ENCODE measurements around the gene SH3BP2. TPM values are rescaled to one million over a fixed set of nuclear protein-coding genes. Genes with fewer than 3 reads are reported as not detected.

SH3BP2 gene
- total RNA-seq, 2 experiments from 2014 or later = 10.9 to 31.6 TPM

- Histone ChIP-seq H3K27ac (ENCODE audit: low read depth, low read length, poor library complexity, severe bottlenecking) (no peak overlapping the region), H3K9me2 (ENCODE audit: insufficient read depth, low read length) (no peaks in the 10 kb centered on the region), H2AFZ (ENCODE audit: low read length) (no peak overlapping the region), H3K79me2 (ENCODE audit: insufficient read depth, low read depth, low read length) (no peaks in the 10 kb centered on the region), H3K4me3 (ENCODE audit: low read depth, low read length, poor library complexity, severe bottlenecking) (no peak overlapping the region), H3K4me1 (ENCODE audit: insufficient read depth, low read length, poor library complexity, severe bottlenecking) (peaks cover 10% of the 10 kb centered on the region), H3K9me3 (ENCODE audit: low read length) (no peaks in the 10 kb centered on the region), H4K20me1 (ENCODE audit: insufficient read depth, low read length) (no peaks in the 10 kb centered on the region), H3K36me3 (ENCODE audit: insufficient read depth, low read length) (no peaks in the 10 kb centered on the region), H3K4me2 (ENCODE audit: low read length) (no peak overlapping the region)
- POLR2A ChIA-PET = no interaction called here
- intact Hi-C loops (cut with micrococcal nuclease; ENCODE audit: unreplicated experiment) = no loop called here
- TF ChIP-seq, protein P1, sequence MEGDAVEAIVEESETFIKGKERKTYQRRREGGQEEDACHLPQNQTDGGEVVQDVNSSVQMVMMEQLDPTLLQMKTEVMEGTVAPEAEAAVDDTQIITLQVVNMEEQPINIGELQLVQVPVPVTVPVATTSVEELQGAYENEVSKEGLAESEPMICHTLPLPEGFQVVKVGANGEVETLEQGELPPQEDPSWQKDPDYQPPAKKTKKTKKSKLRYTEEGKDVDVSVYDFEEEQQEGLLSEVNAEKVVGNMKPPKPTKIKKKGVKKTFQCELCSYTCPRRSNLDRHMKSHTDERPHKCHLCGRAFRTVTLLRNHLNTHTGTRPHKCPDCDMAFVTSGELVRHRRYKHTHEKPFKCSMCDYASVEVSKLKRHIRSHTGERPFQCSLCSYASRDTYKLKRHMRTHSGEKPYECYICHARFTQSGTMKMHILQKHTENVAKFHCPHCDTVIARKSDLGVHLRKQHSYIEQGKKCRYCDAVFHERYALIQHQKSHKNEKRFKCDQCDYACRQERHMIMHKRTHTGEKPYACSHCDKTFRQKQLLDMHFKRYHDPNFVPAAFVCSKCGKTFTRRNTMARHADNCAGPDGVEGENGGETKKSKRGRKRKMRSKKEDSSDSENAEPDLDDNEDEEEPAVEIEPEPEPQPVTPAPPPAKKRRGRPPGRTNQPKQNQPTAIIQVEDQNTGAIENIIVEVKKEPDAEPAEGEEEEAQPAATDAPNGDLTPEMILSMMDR (conservative IDR thresholded peaks at IDR 0.05; ENCODE audit: low read length) = no peak
- TF ChIP-seq EZH2phosphoT487 (IDR thresholded peaks at IDR 0.05; ENCODE audit: borderline replicate concordance, low read depth, low read length) = no peak
- BruUV-seq (replicated peaks) = no TSS peak
- CTCF ChIA-PET (ENCODE audit: unreplicated experiment) = no interaction called here
- no peak for DNase-seq (ENCODE audit: low spot score)
These were observed 35.2 kb downstream of the SH3BP2 start for GRCh38 chr4:2827874-2828751.

DNA sequence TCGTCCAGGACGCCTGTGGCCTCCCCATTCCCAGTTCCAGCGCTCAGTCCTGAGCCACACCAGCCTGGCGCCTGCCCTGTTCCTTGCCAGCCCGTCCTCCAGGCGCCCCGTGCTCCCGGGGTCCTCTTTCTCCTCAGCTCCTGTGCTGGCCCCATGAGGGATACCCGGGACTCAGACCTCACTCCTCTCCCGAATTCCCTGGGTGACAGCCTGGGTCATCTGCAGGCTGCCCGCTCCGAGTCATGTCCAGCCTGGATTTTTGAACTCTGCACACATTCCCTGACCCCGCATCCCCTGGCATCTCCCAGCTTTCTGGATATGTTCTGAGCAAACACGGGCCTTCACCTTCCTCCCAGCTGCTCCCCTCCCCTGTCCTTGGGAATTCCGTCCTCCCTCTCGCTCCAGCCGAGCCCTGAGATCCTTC lies 35.9 kb downstream of the SH3BP2 start:
- no peak overlapping the region for H2AFZ ChIP-seq (ENCODE audit: low read length)
- H3K9me3 ChIP-seq (ENCODE audit: low read length) = no peaks in the 10 kb centered on the region
- H3K79me2 ChIP-seq (ENCODE audit: insufficient read depth, low read depth, low read length) = no peaks in the 10 kb centered on the region
- no peak for DNase-seq (ENCODE audit: low spot score)
- intact Hi-C loops (cut with micrococcal nuclease; ENCODE audit: unreplicated experiment) = no loop called here
- no peak overlapping the region for H3K4me2 ChIP-seq (ENCODE audit: low read length)
- BruUV-seq (replicated peaks) = no TSS peak
- no peaks in the 10 kb centered on the region for H3K36me3 ChIP-seq (ENCODE audit: insufficient read depth, low read length)
- H4K20me1 ChIP-seq (ENCODE audit: insufficient read depth, low read length) = no peaks in the 10 kb centered on the region
- H3K4me3 ChIP-seq (ENCODE audit: low read depth, low read length, poor library complexity, severe bottlenecking) = no peak overlapping the region
- H3K4me1 ChIP-seq (ENCODE audit: insufficient read depth, low read length, poor library complexity, severe bottlenecking) = peaks cover 16% of the 10 kb centered on the region
- ChIA-PET POLR2A (no interaction called here), CTCF (ENCODE audit: unreplicated experiment) (no interaction called here)
- TF ChIP-seq, protein P1 (conservative IDR thresholded peaks at IDR 0.05; ENCODE audit: low read length) = no peak
- TF ChIP-seq EZH2phosphoT487 (IDR thresholded peaks at IDR 0.05; ENCODE audit: borderline replicate concordance, low read depth, low read length) = no peak
- H3K27ac ChIP-seq (ENCODE audit: low read depth, low read length, poor library complexity, severe bottlenecking) = no peak overlapping the region
- no peaks in the 10 kb centered on the region for H3K9me2 ChIP-seq (ENCODE audit: insufficient read depth, low read length)

- intact Hi-C loops (cut with micrococcal nuclease; ENCODE audit: unreplicated experiment) = no loop called here
- CTCF ChIA-PET (ENCODE audit: unreplicated experiment) = no interaction called here
- no peak overlapping the region for H3K4me3 ChIP-seq (ENCODE audit: low read depth, low read length, poor library complexity, severe bottlenecking)
- BruUV-seq (replicated peaks) = no TSS peak
- no peaks in the 10 kb centered on the region for H4K20me1 ChIP-seq (ENCODE audit: insufficient read depth, low read length)
- no peak for DNase-seq (ENCODE audit: low spot score)
- peaks cover 21% of the 10 kb centered on the region for H3K4me1 ChIP-seq (ENCODE audit: insufficient read depth, low read length, poor library complexity, severe bottlenecking)
- no peak overlapping the region for H3K27ac ChIP-seq (ENCODE audit: low read depth, low read length, poor library complexity, severe bottlenecking)
- H3K79me2 ChIP-seq (ENCODE audit: insufficient read depth, low read depth, low read length) = no peaks in the 10 kb centered on the region
- H2AFZ ChIP-seq (ENCODE audit: low read length) = no peak overlapping the region
- TF ChIP-seq EZH2phosphoT487 (IDR thresholded peaks at IDR 0.05; ENCODE audit: borderline replicate concordance, low read depth, low read length) = no peak
- TF ChIP-seq, protein P1 (conservative IDR thresholded peaks at IDR 0.05; ENCODE audit: low read length) = no peak
- no peaks in the 10 kb centered on the region for H3K36me3 ChIP-seq (ENCODE audit: insufficient read depth, low read length)
- no peak overlapping the region for H3K4me2 ChIP-seq (ENCODE audit: low read length)
- POLR2A ChIA-PET = no interaction called here
- H3K9me3 ChIP-seq (ENCODE audit: low read length) = no peaks in the 10 kb centered on the region
- H3K9me2 ChIP-seq (ENCODE audit: insufficient read depth, low read length) = no peaks in the 10 kb centered on the region
These were observed 36.5 kb downstream of the SH3BP2 start for GRCh38 chr4:2829321-2829932.

All from OCI-LY7 (cell line).